Subcutaneous adipose tissue (tissue), 4 donors: ENCODE measurements around the gene AATK. TPM values are rescaled to one million over a fixed set of nuclear protein-coding genes. Genes with fewer than 3 reads are reported as not detected.

Experiments
- CTCF ChIP-seq: fragments of 450-650 bp; IDR thresholded peaks from one replicate; pipeline ENCODE4 v1.5.1; 2016; ENCODE audit warnings: low read depth, mild to moderate bottlenecking, control low read depth, antibody characterized with exemption, moderate library complexity
- small RNA-seq: library from RNA; depleted of rRNA; stranded (forward); fragments of <200 nt; gene quantifications from one replicate; pipeline ENCODE3, GENCODE V24; 2016
- total RNA-seq, 4 donors: library from RNA; depleted of rRNA; stranded (reverse); fragments of >200 nt; gene quantifications; one replicate each; pipeline ENCODE4 v1.1.0, GENCODE V29; 2016

AATK gene
- total RNA-seq, 4 donors from 2014 or later = 1.0 to 2.0 (median 1.7) TPM

GRCh38 chr17:81070541-81071246 is 95.3 kb downstream of the AATK start:
- TF ChIP-seq CTCF = no peak

- no peak for TF ChIP-seq CTCF
Measured at GRCh38 chr17:81069135-81069645, 96.8 kb downstream of the AATK start.

GRCh38 chr17:81068411-81069134 is 97.4 kb downstream of the AATK start:
- no peak for TF ChIP-seq CTCF

- TF ChIP-seq CTCF = no peak
Measured at GRCh38 chr17:81067391-81067811, 98.6 kb downstream of the AATK start.

Small RNAs within 50 kb of the gene (small RNA-seq; reads per million reads assigned to genes)
- gene MIR1250 (not detected), gene MIR3065 (5.0 reads per million, percentile 77 among the genes with 10 or more reads in this experiment), gene MIR657 (not detected)

Other genes starting within 250 kb of the AATK start
- gene CHMP6, start 174.4 kb downstream of the AATK start, total RNA-seq = 10 to 100 TPM; 18.2 to 36.9 (median 20.0) TPM
- gene BAIAP2, start 131.1 kb downstream of the AATK start, total RNA-seq = 10 to 100 TPM; 17.4 to 31.1 (median 23.2) TPM
- gene PVALEF, start 714 bp downstream of the AATK start, total RNA-seq = not detected
- 1 to 10 TPM; 1.6 to 8.1 (median 5.4) TPM for gene CEP131, start 56.7 kb upstream of the AATK start, total RNA-seq
- 10 to 100 TPM; 21.7 to 53.7 (median 28.8) TPM for gene TEPSIN, start 72.8 kb upstream of the AATK start, total RNA-seq
- 10 to 100 TPM; 20.4 to 59.5 (median 53.6) TPM for gene NDUFAF8, start 73.1 kb upstream of the AATK start, total RNA-seq
- 100 to 1,000 TPM in 2 of 4 donors, 10 to 100 TPM in 2; 40.4 to 175 (median 91.0) TPM for gene SLC38A10, start 129.1 kb upstream of the AATK start, total RNA-seq
- gene BAHCC1, start 229.2 kb upstream of the AATK start, total RNA-seq = 10 to 100 TPM in 1 of 4 donors, 1 to 10 TPM in 3; 2.6 to 24.1 (median 5.7) TPM